ENCODE results near the gene NAXE.
A peak's percentile ranks its signal among the peaks of the same experiment; 100 is the strongest.

Gene NAXE

GRCh38 chr1:156640842-156641706, 49.5 kb downstream of the NAXE start:
- H3K4me3 Mint-ChIP-seq: peak overlapping the region; percentile 67
- peaks cover 12% of the 10 kb centered on the region for H3K36me3 Mint-ChIP-seq
- H3K9me3 Mint-ChIP-seq: no peaks in the 10 kb centered on the region
- no peak overlapping the region for H3K27ac Mint-ChIP-seq
- DNase-seq (ENCODE audit: low spot score in 2 of 2) (no peak), ATAC-seq (no peak)
- peaks cover 39% of the 10 kb centered on the region for H3K4me1 Mint-ChIP-seq

GRCh38 chr1:156641761-156642264, 50.2 kb downstream of the NAXE start, which contains the start of gene BCAN:
TSS of gene BCAN (plus strand) at chr1:156642117. CDS start at chr1:156646055, 3,938 bp downstream.
- Mint-ChIP-seq H3K36me3 (peaks cover 12% of the 10 kb centered on the region), H3K9me3 (no peaks in the 10 kb centered on the region), H3K27ac (no peak within 1 kb of the TSS), H3K4me1 (peaks cover 43% of the 10 kb centered on the region), H3K4me3 (peak within 1 kb of the TSS; percentile 67)
- DNase-seq (ENCODE audit: low spot score in 2 of 2) (no peak), ATAC-seq (peak; percentile 27)

- peaks cover 12% of the 10 kb centered on the region for H3K36me3 Mint-ChIP-seq
- DNase-seq (ENCODE audit: low spot score in 2 of 2) (no peak), ATAC-seq (peak; percentile 3)
- peak overlapping the region; percentile 67 for H3K4me3 Mint-ChIP-seq
- H3K9me3 Mint-ChIP-seq: no peaks in the 10 kb centered on the region
- no peak overlapping the region for H3K27ac Mint-ChIP-seq
- H3K4me1 Mint-ChIP-seq: peaks cover 43% of the 10 kb centered on the region
Observed at GRCh38 chr1:156642265-156643048, 50.9 kb downstream of the NAXE start.

- ATAC-seq: no peak
- peaks cover 12% of the 10 kb centered on the region for H3K36me3 Mint-ChIP-seq
- H3K27ac Mint-ChIP-seq: no peak overlapping the region
- no peak for DNase-seq (ENCODE audit: low spot score in 2 of 2)
- H3K4me1 Mint-ChIP-seq: peaks cover 43% of the 10 kb centered on the region
- peak overlapping the region; percentile 67 for H3K4me3 Mint-ChIP-seq
- H3K9me3 Mint-ChIP-seq: no peaks in the 10 kb centered on the region
Observed at GRCh38 chr1:156643049-156643777, 51.6 kb downstream of the NAXE start.

- Mint-ChIP-seq H3K36me3 (peaks cover 12% of the 10 kb centered on the region), H3K4me1 (peaks cover 43% of the 10 kb centered on the region), H3K4me3 (peak overlapping the region; percentile 67), H3K9me3 (no peaks in the 10 kb centered on the region), H3K27ac (no peak overlapping the region)
- ATAC-seq: peak; percentile 88
- DNase-seq (ENCODE audit: low spot score in 2 of 2): no peak
Observed at GRCh38 chr1:156643778-156644092, 52.2 kb downstream of the NAXE start.

Data from stimulated activated effector memory CD8-positive, alpha-beta T cell treated with anti-CD3 and anti-CD28 coated beads, Interleukin-12 subunit alpha, Interleukin-12 subunit beta, amount 100 ng/mL, for 72 hours (primary cell).